IMR-90 (cell line): Measurements from ENCODE around the gene CXADR. TPM values are rescaled to one million over a fixed set of nuclear protein-coding genes. Genes with fewer than 3 reads are reported as not detected.

Experiments used
- ATAC-seq: fragments of 200-7000 bp; cut with Tn5 transposase; 2 replicates; pipeline ENCODE4 v1.9.1; 2020; ENCODE audit warnings: low read depth, mild to moderate bottlenecking, moderate library complexity
- BruUV-seq: library from RNA; stranded (reverse); fragments of 400-500 nt; replicated peaks from 2 replicates; lab custom pipeline; 2021; lab: Mats Ljungman, UMichigan
- CTCF ChIA-PET: fragments of 300-600 bp; formaldehyde crosslinking; extraction: SDS; loops from one replicate; lab custom pipeline; 2021; ENCODE audit warnings: antibody characterized with exemption; lab: Yijun Ruan, JAX
- POLR2A ChIA-PET: fragments of 300-600 bp; sonication (Branson Sonifier 250); formaldehyde crosslinking; loops from one replicate; lab custom pipeline; 2022; ENCODE audit warnings: antibody characterized with exemption; ENCODE audit not compliant: unreplicated experiment; lab: Charles Lee
- DNase-seq: peaks from one replicate; pipeline ENCODE4 v3.0.0; 2013
- H2AFZ ChIP-seq: replicated peaks from 2 replicates; pipeline ENCODE3; 2013; ENCODE audit warnings: low read length, mild to moderate bottlenecking; ENCODE audit not compliant: poor library complexity
- H2AK5ac ChIP-seq: 2 replicates; pipeline ENCODE4 v1.6.1; 2013; ENCODE audit warnings: low read depth, low read length, inconsistent platforms
- H2AK9ac ChIP-seq: replicated peaks from 2 replicates; pipeline ENCODE3; 2013; ENCODE audit warnings: mild to moderate bottlenecking, low read depth, low read length, moderate library complexity; ENCODE audit not compliant: poor library complexity
- H2BK120ac ChIP-seq: 2 replicates; pipeline ENCODE4 v1.6.1; 2013; ENCODE audit warnings: low read depth, low read length, inconsistent platforms
- H2BK15ac ChIP-seq: 3 replicates; pipeline ENCODE4 v1.6.1; 2013; ENCODE audit warnings: low read depth, low read length, inconsistent platforms
- H2BK20ac ChIP-seq: 2 replicates; pipeline ENCODE4 v1.6.1; 2013; ENCODE audit warnings: low read depth, mild to moderate bottlenecking, inconsistent platforms, low read length, moderate library complexity
- H2BK5ac ChIP-seq: 2 replicates; pipeline ENCODE4 v1.6.1; 2013; ENCODE audit warnings: mild to moderate bottlenecking, low read depth, low read length, inconsistent platforms; ENCODE audit not compliant: poor library complexity, severe bottlenecking
- H3K14ac ChIP-seq: replicated peaks from 2 replicates; pipeline ENCODE4 v1.6.1; 2013; ENCODE audit warnings: low read depth, low read length, inconsistent platforms
- H3K18ac ChIP-seq: 2 replicates; pipeline ENCODE4 v1.6.1; 2013; ENCODE audit warnings: low read depth, low read length, control low read depth
- H3K23ac ChIP-seq: 2 replicates; pipeline ENCODE4 v1.6.1; 2013; ENCODE audit warnings: low read depth, low read length, inconsistent platforms
- H3K27ac ChIP-seq: 2 replicates; pipeline ENCODE4 v1.5.1; 2013; ENCODE audit warnings: mild to moderate bottlenecking, control low read depth, low read length; ENCODE audit not compliant: insufficient read depth
- H3K27me3 ChIP-seq: 2 replicates; pipeline ENCODE4 v1.6.1; 2013; ENCODE audit warnings: low read length; ENCODE audit not compliant: control insufficient read depth, insufficient read depth
- H3K36me3 ChIP-seq: 2 replicates; pipeline ENCODE4 v1.6.1; 2013; ENCODE audit warnings: low read length, mixed read lengths; ENCODE audit not compliant: control insufficient read depth, insufficient read depth
- H3K4ac ChIP-seq: 2 replicates; pipeline ENCODE4 v1.6.1; 2013; ENCODE audit warnings: low read depth, low read length, inconsistent platforms
- H3K4me1 ChIP-seq: 2 replicates; pipeline ENCODE4 v1.6.1; 2013; ENCODE audit warnings: low read length, mixed read lengths; ENCODE audit not compliant: control insufficient read depth, insufficient read depth
- H3K4me2 ChIP-seq: 2 replicates; pipeline ENCODE4 v1.6.1; 2013; ENCODE audit warnings: low read depth, mild to moderate bottlenecking, control low read depth, low read length, moderate library complexity
- H3K4me3 ChIP-seq: 2 replicates; pipeline ENCODE4 v1.5.1; 2013; ENCODE audit warnings: low read depth, mild to moderate bottlenecking, control low read depth, low read length, moderate library complexity; ENCODE audit not compliant: insufficient read depth
- H3K56ac ChIP-seq: 2 replicates; pipeline ENCODE4 v1.6.1; 2013; ENCODE audit warnings: low read length, inconsistent platforms; ENCODE audit not compliant: insufficient read depth; ENCODE audit errors: extremely low read depth
- H3K79me1 ChIP-seq, 2 experiments: 2 replicates each; pipeline ENCODE4 v1.6.1; 2013; ENCODE audit warnings: low read length in 2 of 2, inconsistent platforms in 1 of 2, low read depth in 1 of 2
- H3K9ac ChIP-seq: 2 replicates; pipeline ENCODE4 v1.6.1; 2013; ENCODE audit warnings: low read depth, low read length, control low read depth
- H3K9me1 ChIP-seq: 2 replicates; pipeline ENCODE4 v1.6.1; 2013; ENCODE audit warnings: low read length, inconsistent platforms; ENCODE audit not compliant: insufficient read depth
- H3K9me3 ChIP-seq: 2 replicates; pipeline ENCODE4 v1.6.1; 2013; ENCODE audit warnings: low read length; ENCODE audit not compliant: control insufficient read depth, insufficient read depth
- H4K20me1 ChIP-seq: 2 replicates; pipeline ENCODE4 v1.6.1; 2013; ENCODE audit warnings: low read length, inconsistent platforms; ENCODE audit not compliant: insufficient read depth
- H4K5ac ChIP-seq: 2 replicates; pipeline ENCODE4 v1.6.1; 2013; ENCODE audit warnings: mild to moderate bottlenecking, low read depth, low read length, control low read depth
- H4K8ac ChIP-seq, 2 experiments: 2 replicates each; pipeline ENCODE4 v1.6.1; 2013; ENCODE audit warnings: low read depth in 2 of 2, low read length in 2 of 2, control low read depth in 1 of 2, inconsistent platforms in 1 of 2
- H4K91ac ChIP-seq: 2 replicates; pipeline ENCODE4 v1.6.1; 2013; ENCODE audit warnings: low read depth, low read length, inconsistent platforms; ENCODE audit not compliant: insufficient read depth
- BHLHE40 ChIP-seq: fragments of 150-350 bp; IDR thresholded peaks from 2 replicates; pipeline ENCODE4 v1.6.1; 2016; ENCODE audit warnings: mild to moderate bottlenecking, low read depth, low read length
- CEBPB ChIP-seq: IDR thresholded peaks from 2 replicates; pipeline ENCODE4 v1.6.1; 2012; ENCODE audit warnings: low read depth, low read length, improper control_type of control experiment
- CHD1 ChIP-seq: IDR thresholded peaks from 2 replicates; pipeline ENCODE4 v1.6.1; 2012; ENCODE audit warnings: low read depth, low read length, improper control_type of control experiment
- MAFK ChIP-seq: IDR thresholded peaks from 2 replicates; pipeline ENCODE4 v1.6.1; 2012; ENCODE audit warnings: low read depth, low read length, improper control_type of control experiment
- MAZ ChIP-seq: IDR thresholded peaks from 2 replicates; pipeline ENCODE4 v1.6.1; 2012; ENCODE audit warnings: low read depth, mild to moderate bottlenecking, low read length, improper control_type of control experiment, moderate library complexity, borderline replicate concordance
- MXI1 ChIP-seq: IDR thresholded peaks from 2 replicates; pipeline ENCODE4 v1.6.1; 2012; ENCODE audit warnings: low read depth, mild to moderate bottlenecking, low read length, moderate library complexity, borderline replicate concordance
- NFE2L2 ChIP-seq: fragments of 150-350 bp; IDR thresholded peaks from 2 replicates; pipeline ENCODE4 v1.6.1; 2016; ENCODE audit warnings: low read depth, mild to moderate bottlenecking, low read length
- POLR2A ChIP-seq: IDR thresholded peaks from 2 replicates; pipeline ENCODE4 v1.6.1; 2012; ENCODE audit warnings: mild to moderate bottlenecking, low read depth, low read length
- RAD21 ChIP-seq: IDR thresholded peaks from 2 replicates; pipeline ENCODE4 v1.6.1; 2012; ENCODE audit warnings: low read length, improper control_type of control experiment
- RCOR1 ChIP-seq: IDR thresholded peaks from 2 replicates; pipeline ENCODE4 v1.6.1; 2012; ENCODE audit warnings: mild to moderate bottlenecking, low read length, improper control_type of control experiment; ENCODE audit not compliant: insufficient replicate concordance
- RFX5 ChIP-seq: IDR thresholded peaks from 2 replicates; pipeline ENCODE4 v1.8.0; 2012; ENCODE audit warnings: low read depth, mild to moderate bottlenecking, low read length, moderate library complexity
- WGBS, 2 experiments: methylation state at CpG; one replicate each; pipeline versions ENCODE4 v1.1.5 to v1.1.7; 2013; ENCODE audit warnings: missing lambda C conversion rate in 2 of 2; ENCODE audit not compliant: insufficient read length in 1 of 2; ENCODE audit errors: extremely low coverage in 2 of 2; 5-methylcytosine and 5-hydroxymethylcytosine counted together
- dilution Hi-C: fragments of 300-500 bp; cut with HindIII; formaldehyde crosslinking; loops from one replicate; pipeline ENCODE4 v1.14.3; 2018; ENCODE audit warnings: low sequenced_read_pairs; ENCODE audit not compliant: unreplicated experiment
- in situ Hi-C: fragments of 300-500 bp; cut with MboI; formaldehyde crosslinking; loops from 3 replicates; pipeline ENCODE4 v1.14.3; 2019; ENCODE audit warnings: low sequenced_read_pairs, inconsistent platforms, mixed read lengths
- intact Hi-C: fragments of 100-400 bp; cut with micrococcal nuclease; formaldehyde crosslinking; loops from 2 replicates; pipeline ENCODE4 v1.10.0; 2022
- polyA plus RNA-seq, 3 experiments: library from polyadenylated mRNA; depleted of rRNA; stranded (reverse); fragments of >200 nt; gene quantifications; 2 replicates each; pipeline ENCODE4 v1.2.3, GENCODE V29; 2012; ENCODE audit warnings: low replicate concordance in 1 of 3
- total RNA-seq: library from RNA; depleted of rRNA; stranded (reverse); fragments of >200 nt; gene quantifications from 2 replicates; pipeline ENCODE4 v1.2.3, GENCODE V29; 2012
- TF ChIP-seq, protein P1 (sequence below): conservative IDR thresholded peaks from 2 replicates; pipeline ENCODE4 v1.5.1; 2012; ENCODE audit warnings: mild to moderate bottlenecking, low read depth, low read length, improper control_type of control experiment
- TF ChIP-seq, protein P2 (sequence below): fragments of 150-350 bp; IDR thresholded peaks from 2 replicates; pipeline ENCODE4 v1.6.1; 2016; ENCODE audit warnings: low read depth, mild to moderate bottlenecking, low read length, moderate library complexity, borderline replicate concordance

The CXADR gene
- total and polyA plus RNA-seq, 2 of the 4 experiments (the other 2 are of a cell fraction), result 0.21 to 1.1 TPM

DNA sequence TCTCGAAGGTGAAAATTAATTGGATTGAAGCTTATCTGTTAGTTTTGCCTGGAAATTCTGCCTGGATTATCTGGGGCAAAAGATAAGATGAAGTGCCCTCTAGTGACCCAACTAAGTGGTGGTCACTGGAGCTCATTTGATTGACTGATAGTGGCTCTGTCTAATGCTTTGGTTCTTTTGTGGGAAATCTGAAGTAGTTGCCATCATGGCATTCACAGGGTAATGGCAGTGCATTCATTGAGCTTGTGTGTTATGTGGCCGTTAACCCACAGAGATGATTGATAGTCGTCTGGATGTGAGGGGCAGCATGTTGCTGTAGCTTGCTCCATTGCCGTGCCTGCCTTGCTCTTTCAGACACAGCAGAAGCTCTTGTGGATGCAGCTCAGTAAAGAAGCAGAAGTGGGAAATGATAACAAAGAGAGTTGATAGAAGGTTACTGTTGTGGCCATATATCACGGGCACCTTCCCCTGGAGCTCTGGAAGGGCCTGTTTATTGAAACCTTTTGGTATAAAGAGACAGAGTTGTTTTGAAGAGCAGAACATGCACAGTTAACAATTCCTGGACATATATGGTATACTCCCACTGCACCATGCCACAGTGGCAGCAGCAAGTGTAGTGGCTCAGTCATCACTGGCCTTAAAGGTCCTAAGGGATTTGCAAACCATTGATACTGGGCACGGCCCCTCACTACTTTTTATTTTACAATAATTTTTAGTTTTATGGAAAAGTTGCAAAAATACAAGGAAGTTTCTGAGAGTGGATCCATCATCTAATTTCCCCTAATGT, 42.0 kb downstream of the CXADR start (continued):
- TF ChIP-seq RCOR1, result no peak

DNA sequence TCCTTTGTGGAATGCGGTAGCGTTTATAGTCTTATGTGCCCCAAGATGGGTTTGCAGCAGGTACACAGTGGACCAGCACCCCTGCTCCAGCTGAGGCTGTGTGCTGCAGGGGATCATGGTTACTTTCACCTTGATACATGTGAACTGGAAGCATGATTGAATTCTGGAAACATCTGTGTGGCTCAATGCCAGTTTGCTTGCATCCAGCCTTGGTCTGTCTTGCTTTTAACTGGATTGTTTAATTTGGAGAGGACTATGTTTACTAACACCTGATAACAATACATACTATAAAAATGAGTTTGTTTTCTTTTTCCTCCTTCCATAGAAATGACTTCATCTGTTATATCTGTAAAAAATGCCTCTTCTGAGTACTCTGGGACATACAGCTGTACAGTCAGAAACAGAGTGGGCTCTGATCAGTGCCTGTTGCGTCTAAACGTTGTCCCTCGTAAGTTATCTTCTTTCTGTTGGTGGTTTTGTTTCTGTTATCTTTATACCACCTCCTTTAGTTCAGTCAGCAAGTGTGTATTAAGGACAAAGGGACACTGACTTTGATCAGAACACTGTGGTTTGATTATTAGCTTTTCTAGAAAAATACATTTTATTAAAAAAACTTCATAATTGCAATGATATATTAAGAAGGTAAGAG, 47.7 kb downstream of the CXADR start:
- H2BK20ac ChIP-seq, result no peak overlapping the region
- TF ChIP-seq RFX5, result no peak
- TF ChIP-seq RAD21, result no peak
- TF ChIP-seq MAZ, result no peak
- no peak for TF ChIP-seq MAFK
- no peak for TF ChIP-seq CEBPB
- TF ChIP-seq NFE2L2, result no peak
- no peak for TF ChIP-seq POLR2A
- TF ChIP-seq, protein P1, sequence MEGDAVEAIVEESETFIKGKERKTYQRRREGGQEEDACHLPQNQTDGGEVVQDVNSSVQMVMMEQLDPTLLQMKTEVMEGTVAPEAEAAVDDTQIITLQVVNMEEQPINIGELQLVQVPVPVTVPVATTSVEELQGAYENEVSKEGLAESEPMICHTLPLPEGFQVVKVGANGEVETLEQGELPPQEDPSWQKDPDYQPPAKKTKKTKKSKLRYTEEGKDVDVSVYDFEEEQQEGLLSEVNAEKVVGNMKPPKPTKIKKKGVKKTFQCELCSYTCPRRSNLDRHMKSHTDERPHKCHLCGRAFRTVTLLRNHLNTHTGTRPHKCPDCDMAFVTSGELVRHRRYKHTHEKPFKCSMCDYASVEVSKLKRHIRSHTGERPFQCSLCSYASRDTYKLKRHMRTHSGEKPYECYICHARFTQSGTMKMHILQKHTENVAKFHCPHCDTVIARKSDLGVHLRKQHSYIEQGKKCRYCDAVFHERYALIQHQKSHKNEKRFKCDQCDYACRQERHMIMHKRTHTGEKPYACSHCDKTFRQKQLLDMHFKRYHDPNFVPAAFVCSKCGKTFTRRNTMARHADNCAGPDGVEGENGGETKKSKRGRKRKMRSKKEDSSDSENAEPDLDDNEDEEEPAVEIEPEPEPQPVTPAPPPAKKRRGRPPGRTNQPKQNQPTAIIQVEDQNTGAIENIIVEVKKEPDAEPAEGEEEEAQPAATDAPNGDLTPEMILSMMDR, result no peak
- no peak for TF ChIP-seq CHD1
- TF ChIP-seq, protein P2, sequence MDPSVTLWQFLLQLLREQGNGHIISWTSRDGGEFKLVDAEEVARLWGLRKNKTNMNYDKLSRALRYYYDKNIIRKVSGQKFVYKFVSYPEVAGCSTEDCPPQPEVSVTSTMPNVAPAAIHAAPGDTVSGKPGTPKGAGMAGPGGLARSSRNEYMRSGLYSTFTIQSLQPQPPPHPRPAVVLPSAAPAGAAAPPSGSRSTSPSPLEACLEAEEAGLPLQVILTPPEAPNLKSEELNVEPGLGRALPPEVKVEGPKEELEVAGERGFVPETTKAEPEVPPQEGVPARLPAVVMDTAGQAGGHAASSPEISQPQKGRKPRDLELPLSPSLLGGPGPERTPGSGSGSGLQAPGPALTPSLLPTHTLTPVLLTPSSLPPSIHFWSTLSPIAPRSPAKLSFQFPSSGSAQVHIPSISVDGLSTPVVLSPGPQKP, result no peak
- TF ChIP-seq MXI1, result no peak
- no peak for TF ChIP-seq RCOR1
- TF ChIP-seq BHLHE40, result no peak

More for the DNA sequence above, 47.7 kb downstream of the CXADR start:
- H3K79me1 ChIP-seq, result no peaks in the 10 kb centered on the region
- H3K27me3 ChIP-seq, result peaks cover 1% of the 10 kb centered on the region; the same call in 1 of the 2 replicates
- in situ Hi-C loops (no loop called here), intact Hi-C loops (no loop called here), dilution Hi-C loops (no loop called here)
- no peaks in the 10 kb centered on the region for H3K9me3 ChIP-seq
- ChIA-PET POLR2A (no interaction called here), CTCF (no interaction called here)
- H2AK9ac ChIP-seq, result no peak overlapping the region
- H2AFZ ChIP-seq, result no peak overlapping the region
- no peak overlapping the region for H3K56ac ChIP-seq
- H4K91ac ChIP-seq, result no peak overlapping the region; the same call in 1 of the 2 replicates
- H3K23ac ChIP-seq, result no peak overlapping the region
- no peaks in the 10 kb centered on the region for H3K9me1 ChIP-seq
- BruUV-seq, result no TSS peak
- no peak overlapping the region for H3K9ac ChIP-seq
- H2AK5ac ChIP-seq, result no peak overlapping the region
- H3K27ac ChIP-seq, result no peak overlapping the region
- H3K4ac ChIP-seq, result no peak overlapping the region
- no peak overlapping the region for H3K4me3 ChIP-seq
- H2BK120ac ChIP-seq, result no peak overlapping the region
- WGBS, 2 experiments, result 60% methylated on average over 1 of the region's 5 CpGs; no CpG with 5 or more reads in 1 of the 2 experiments
- H3K4me1 ChIP-seq, result no peaks in the 10 kb centered on the region; the same call in 1 of the 2 replicates
- no peak overlapping the region for H2BK15ac ChIP-seq
- DNase-seq (peak; percentile 4), ATAC-seq (peak; percentile 24)
- no peaks in the 10 kb centered on the region for H3K36me3 ChIP-seq
- H3K4me2 ChIP-seq, result no peak overlapping the region
- no peak overlapping the region for H3K18ac ChIP-seq
- H4K8ac ChIP-seq, result no peak overlapping the region
- no peak overlapping the region for H2BK5ac ChIP-seq
- no peaks in the 10 kb centered on the region for H4K20me1 ChIP-seq
- no peak overlapping the region for H4K5ac ChIP-seq
- H3K14ac ChIP-seq, result no peak overlapping the region
